Activated CD4-positive, alpha-beta T cell treated with anti-CD3 and anti-CD28 coated beads, Interleukin-2, Interleukin-4, amounts not matched to agents 100 ng/mL and 50 ng/mL, durations not matched to agents 16 hours and 8 hours (primary cell): Measurements from ENCODE around the gene NRXN3.
A peak's percentile ranks its signal among the peaks of the same experiment; 100 is the strongest.

Experiments used
- DNase-seq: peaks from one replicate; pipeline ENCODE4 v3.0.0-alpha.2; 2020; ENCODE audit warnings: low spot score

NRXN3 gene

DNA sequence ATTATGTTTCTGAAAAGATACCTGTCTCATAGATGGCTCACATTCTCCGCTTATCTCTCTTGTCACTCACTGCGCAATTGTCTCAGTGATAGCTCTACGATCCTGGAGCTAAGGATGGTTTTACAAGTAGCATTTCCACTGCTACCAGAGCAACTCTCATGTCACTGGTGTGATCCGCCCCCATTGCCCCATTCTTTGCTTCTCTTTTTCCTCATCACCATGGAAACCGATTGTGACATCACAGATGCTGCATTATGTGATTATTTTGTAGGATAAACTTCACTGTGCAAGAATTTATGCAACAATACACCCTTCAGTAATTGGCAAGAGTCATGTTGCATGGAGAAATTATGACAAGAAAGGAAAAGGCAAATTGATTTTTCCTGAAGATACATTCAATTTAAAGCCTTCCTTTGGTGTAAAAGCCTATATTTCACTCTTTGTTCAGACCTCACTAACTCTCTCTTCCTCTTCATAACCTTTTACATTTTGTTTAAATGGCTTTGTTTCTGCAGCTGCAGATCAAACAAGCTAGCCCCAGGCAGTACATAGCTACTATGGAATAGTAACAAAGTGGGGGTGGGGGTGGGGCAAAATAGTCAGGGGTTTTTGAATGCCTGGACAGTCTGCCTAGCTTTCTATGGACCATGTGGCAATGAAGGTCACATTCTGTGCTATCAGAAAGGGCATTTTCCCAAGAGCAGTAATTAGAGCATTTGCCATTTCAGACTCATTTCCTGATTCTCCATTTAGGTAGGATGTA, 539.8 kb downstream of the NRXN3 start:
- DNase-seq: no peak

DNA sequence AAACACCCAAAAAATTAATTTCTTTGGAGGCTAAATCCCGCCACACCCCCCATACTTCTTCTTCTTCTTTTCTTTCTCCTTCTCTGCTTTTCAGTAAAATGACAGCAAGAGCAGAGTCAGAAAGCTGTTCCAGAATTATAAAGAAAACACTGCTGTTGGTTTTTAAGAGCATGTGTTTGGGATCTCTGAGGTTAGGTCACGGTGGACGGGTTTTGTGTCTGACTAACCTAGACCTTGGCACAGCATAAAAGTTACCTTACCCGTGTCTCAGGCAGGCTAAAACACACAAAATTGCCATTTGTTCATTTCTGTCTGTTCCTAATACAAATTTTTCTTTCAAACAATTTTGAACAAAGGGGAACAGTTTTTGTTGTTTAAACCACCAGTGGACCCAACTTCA, 540.8 kb downstream of the NRXN3 start:
- no peak for DNase-seq

- DNase-seq: no peak
These were observed 543.5 kb downstream of the NRXN3 start for GRCh38 chr14:78713716-78714115.

- DNase-seq: no peak
These were observed 544.5 kb downstream of the NRXN3 start for GRCh38 chr14:78714711-78715110.

- no peak for DNase-seq
These were observed 551.7 kb downstream of the NRXN3 start for GRCh38 chr14:78721756-78722480.

GRCh38 chr14:78725086-78725485, 554.9 kb downstream of the NRXN3 start:
- DNase-seq: no peak

- no peak for DNase-seq
These were observed 566.9 kb downstream of the NRXN3 start for GRCh38 chr14:78737116-78737515.

DNA sequence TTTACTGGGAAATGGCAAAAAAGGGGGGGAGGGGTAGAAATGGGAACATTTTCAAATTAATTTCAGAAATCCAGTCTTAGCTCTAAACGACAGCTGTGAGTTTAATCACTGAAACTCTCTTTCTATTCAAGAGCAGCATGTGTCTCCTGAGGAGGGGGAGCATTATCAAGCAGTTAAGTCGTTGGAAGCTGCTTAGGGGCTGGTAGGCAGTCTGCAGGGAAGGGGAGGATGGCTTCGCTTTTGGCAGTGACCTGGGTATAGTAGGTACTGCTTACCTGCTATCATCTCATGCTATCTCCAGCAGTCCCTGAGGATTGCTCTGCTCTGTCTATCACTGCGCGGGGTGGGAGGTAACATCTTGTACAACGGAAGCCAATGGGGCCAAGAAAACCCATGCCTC, 567.4 kb downstream of the NRXN3 start:
- no peak for DNase-seq

GRCh38 chr14:78746086-78746595, 576.0 kb downstream of the NRXN3 start:
- DNase-seq: no peak

DNA sequence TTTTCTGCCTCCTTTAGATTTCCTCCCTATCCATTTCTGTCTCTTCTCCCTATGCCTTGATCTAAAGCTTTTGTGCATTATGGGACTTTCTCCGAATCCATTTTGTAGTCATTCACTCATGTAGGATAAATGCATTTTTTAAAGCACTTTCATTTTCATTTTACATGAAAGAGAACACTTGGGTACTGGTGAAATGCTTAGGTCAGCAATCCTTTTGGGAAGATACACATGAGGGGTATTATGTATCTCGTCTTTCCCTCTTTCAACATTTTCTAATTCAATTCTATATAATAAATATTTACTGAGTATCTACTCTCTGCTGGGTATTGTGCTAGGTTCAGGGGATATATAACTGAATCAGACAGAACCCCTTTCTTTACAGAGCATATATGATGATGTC, 577.6 kb downstream of the NRXN3 start:
- no peak for DNase-seq

DNA sequence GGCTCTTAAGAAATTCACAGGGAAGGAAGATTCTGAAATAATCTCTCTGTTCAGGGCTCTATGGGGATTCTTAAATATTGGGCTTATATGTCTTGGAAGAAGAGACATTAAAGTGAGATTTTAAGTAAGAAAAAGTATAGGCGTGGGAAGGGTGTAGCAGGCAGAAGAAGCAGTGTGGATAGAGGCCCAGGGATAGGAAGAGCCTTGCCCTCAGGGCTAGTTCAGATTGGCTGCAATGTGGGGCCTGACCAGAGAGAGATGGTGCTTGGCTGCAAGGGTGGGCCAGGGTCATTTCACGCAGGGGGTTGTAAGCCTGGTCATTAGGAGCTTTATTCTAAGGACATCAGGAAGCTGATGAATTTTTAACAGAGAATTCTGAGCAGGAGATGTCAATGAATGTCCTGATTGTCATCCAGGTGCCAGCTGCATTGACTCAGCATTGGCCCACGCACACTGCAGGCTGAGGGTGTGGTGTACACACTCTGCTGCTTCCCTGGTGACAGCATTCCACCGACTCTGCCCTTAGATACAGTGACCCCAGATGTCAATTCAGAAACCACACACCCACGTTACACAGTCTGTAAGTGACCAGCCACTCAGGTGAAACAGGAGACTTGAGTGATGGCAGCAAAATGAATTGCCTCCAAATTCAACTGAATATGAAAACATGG, 582.5 kb downstream of the NRXN3 start:
- no peak for DNase-seq

DNA sequence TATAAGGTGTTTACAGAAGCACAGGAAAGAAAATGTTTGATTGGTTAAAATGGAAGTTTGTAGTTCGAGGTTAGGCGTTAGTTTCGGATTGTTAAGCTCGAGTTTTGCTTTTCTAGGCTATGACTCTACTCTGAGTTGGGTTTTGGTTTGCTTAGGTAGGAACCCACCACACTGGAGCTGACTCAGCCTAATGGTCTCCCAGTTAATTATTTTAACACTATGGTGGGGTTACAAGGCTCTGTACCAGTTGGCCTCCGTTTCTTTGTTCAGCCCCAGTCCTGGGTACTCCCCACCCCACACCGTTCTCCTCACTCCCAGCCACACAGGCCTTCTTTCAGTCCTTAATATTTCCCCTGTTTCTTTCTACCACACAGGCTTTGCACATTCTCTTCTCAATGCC, 583.9 kb downstream of the NRXN3 start:
- no peak for DNase-seq

DNA sequence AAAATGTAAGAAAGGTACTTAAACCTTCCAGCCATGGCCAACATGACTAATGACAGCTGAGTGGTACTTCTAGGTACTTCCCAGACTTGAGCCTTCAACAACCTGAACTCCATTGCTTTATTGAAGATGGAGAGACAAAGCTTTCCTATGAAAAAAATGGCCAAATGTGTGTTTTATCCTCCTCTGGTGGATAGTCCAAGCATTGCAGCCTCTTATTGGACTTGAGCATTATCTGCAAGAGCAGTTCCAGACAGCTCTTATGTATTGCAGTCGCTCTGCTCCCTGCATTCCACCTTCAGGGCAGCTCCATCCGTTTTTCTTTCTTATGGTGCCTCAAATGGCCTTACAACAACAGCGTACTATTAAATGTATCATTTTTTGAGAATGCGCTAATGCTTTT, 588.2 kb downstream of the NRXN3 start:
- peak; percentile 6 for DNase-seq

DNA sequence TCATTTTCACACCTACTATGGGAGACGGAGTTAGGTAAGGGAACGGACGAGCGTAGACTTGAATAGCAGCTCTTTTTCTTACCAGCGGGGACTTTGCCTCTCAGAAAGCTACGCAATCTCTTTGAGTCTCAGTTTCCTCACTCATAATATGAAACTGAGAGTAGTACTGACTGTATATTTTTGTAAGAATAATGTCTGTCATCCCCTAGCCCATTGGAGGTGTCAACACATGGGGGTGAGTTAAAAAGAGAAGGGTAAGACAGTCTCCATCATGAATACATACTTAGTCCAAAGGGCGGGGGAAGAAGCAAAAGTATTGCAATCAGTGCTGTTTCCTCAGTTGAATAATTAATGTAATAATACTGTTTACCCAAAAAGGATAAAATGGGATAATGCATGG, 592.2 kb downstream of the NRXN3 start:
- DNase-seq: no peak

DNA sequence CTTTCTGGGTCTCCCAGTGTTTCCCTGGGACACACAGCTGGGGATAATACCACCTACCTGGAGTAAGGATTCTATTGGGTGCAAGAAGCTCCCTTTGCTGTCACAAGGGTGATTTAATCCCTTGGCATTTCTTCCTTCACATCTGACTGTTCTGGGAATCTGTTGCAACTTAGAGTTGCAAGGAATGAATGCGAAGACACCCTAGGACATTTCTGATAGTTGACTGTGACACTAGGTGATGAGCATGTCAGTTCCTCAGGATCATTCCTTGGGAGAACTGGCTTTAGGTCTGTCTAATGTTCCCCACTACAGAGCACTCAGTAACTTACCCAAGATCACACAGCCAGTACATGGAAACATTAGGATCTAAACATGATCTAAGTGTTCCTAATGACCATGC, 593.6 kb downstream of the NRXN3 start:
- DNase-seq: no peak

DNA sequence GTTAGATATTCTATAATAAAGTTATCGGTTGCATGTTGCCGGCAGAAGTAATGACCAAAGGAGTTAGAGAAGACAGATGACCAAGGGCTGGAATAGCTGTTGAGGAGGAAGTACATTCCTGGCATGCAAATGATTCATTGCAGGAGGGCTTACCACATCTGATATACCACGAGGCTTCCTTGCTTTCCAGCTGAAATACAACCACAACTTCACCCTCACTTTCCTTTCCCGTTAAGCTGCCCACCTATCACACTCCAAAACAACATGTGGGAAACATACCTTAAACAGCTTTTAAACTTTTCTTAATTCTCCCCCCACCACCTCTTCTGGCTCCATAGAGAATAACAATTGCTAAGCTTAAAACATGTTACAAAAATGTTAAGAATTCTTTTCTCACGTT, 594.1 kb downstream of the NRXN3 start:
- no peak for DNase-seq

- DNase-seq: no peak
These were observed 594.5 kb downstream of the NRXN3 start for GRCh38 chr14:78764645-78765044.

DNA sequence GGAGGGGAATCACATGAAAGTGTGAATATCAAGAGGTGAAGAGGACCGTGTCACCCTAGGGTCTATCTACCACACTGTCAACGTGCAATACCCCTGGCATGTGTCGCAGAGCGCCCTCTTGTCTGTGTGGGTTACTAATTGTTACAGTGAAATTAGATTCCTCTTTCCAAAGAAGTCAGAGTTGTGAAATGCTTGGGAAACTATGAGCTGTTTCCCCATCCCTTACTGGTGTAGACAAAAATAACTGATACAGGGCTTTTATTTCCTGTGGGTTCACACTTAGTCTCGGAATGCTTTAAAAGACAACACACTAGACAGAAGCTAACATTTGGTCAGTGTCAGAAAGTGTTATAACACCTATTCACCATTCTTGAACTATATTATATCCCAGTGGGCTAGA, 597.3 kb downstream of the NRXN3 start:
- DNase-seq: no peak

GRCh38 chr14:78782551-78782950, 612.4 kb downstream of the NRXN3 start:
- no peak for DNase-seq

DNA sequence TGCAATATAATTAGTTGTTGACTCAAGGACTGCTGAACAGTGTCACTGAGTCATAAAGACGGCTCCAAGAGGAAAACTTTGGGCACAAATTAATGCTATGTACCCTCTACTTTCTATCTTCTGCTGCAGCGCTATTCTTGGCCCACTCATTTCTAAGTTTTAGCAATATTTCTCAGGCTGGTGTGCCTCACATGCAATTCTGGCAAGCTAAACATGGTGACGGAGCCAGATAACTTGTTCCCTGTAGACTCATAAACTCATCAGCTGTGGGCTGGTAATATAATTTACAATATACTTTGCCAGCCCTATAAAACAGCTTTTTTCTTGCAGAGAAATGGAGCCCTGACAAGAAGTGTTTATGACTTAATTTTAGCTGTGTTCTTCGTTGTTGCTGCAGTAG, 615.1 kb downstream of the NRXN3 start:
- no peak for DNase-seq

DNA sequence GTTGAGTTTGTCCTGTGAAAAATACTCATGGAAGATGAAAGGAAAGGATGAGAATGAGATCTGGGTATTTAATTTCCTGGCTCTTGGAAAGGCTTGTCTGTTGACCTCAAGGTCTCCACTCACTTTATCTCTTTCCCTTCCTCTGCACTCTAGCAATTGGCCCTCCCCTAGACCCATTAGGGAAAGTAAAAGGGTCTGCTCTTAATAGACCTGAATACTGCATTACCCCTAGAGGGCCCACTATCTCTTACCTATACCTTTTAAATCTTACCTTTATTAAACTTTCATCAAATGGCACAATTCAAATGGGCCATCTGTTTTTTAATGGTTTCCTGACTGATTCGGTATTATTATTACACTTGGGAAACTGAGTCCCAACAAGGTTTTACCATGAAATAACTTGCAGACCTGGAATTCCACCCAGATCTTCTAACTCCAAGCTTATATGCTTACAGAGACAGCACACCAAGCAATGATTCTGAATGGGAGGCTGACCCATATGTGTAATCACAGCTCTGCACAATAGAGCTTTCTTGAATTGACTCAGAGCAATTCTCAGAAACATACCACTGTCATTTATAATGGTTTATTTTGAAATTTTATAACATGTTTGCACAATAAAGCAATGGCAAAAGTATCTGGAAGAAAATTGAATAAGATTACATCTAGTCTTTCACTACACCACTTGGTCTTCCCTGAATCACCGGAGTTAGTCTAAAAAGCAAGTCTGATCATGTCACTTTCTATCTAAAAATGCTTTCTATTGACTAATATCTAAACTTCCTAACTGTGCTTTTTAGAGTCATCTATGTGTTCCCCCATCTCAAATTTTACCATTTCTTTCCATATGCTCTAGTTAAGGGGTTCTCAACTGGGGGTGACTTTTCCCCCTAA, 618.5 kb downstream of the NRXN3 start:
- no peak for DNase-seq

DNA sequence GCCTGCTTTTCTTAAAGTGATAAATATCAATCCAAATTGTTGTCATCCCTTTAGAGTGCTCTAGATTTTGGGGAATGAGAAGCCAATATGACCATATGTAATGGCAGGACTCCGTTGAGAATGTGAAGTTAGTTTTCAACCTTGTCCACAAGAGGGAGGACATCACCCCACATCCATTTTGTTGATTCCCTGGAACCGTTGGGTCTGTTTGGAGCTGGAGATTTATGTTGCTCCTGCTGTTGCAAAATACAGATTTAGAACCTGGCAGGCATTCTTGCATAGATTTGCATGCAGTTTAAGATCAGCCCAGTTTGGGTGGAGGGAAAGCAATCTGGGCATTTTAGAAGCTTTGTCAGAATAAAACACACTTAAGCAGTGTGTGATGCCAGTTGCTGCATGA, 620.1 kb downstream of the NRXN3 start:
- DNase-seq: no peak
